ENCODE measurements around the gene MEIOB. TPM values are rescaled to one million over a fixed set of nuclear protein-coding genes. Genes with fewer than 3 reads are reported as not detected.

The MEIOB gene
- total RNA-seq, 1 experiment from 2014 or later = 1.4 TPM

- Mint-ChIP-seq H3K27ac (no peak overlapping the region), H3K4me1 (no peaks in the 10 kb centered on the region), H3K4me3 (no peak overlapping the region), H3K27me3 (ENCODE audit: low read depth) (no peaks in the 10 kb centered on the region), H3K36me3 (peaks cover 5% of the 10 kb centered on the region), H3K9me3 (no peaks in the 10 kb centered on the region)
- no peak for ATAC-seq
- TF ChIP-seq E2F4 (CRISPR knock-in tag; IDR thresholded peaks at IDR 0.05; ENCODE audit: borderline replicate concordance, low read depth) = no peak
- TF ChIP-seq TEAD4 (CRISPR knock-in tag; IDR thresholded peaks at IDR 0.05) = no peak
- TF ChIP-seq ZNF532 (CRISPR knock-in tag; IDR thresholded peaks at IDR 0.05; ENCODE audit: borderline replicate concordance) = no peak
- TF ChIP-seq TP53 (CRISPR knock-in tag; IDR thresholded peaks at IDR 0.05) = no peak
- TF ChIP-seq ZNF232 (CRISPR knock-in tag; IDR thresholded peaks at IDR 0.05) = no peak
- no peak for TF ChIP-seq ZNF416 (CRISPR knock-in tag; IDR thresholded peaks at IDR 0.05)
- no peak for TF ChIP-seq KAT7 (CRISPR knock-in tag; IDR thresholded peaks at IDR 0.05; ENCODE audit: borderline replicate concordance)
- TF ChIP-seq TEAD1 (CRISPR knock-in tag; IDR thresholded peaks at IDR 0.05) = no peak
- no peak for TF ChIP-seq ZNF281 (CRISPR knock-in tag; IDR thresholded peaks at IDR 0.05)
- TF ChIP-seq EMX1 (CRISPR knock-in tag; IDR thresholded peaks at IDR 0.05) = no peak
- no peak for TF ChIP-seq FOXP4 (CRISPR knock-in tag; IDR thresholded peaks at IDR 0.05)
- TF ChIP-seq ATF2 (CRISPR knock-in tag; IDR thresholded peaks at IDR 0.05; ENCODE audit: borderline replicate concordance, low read depth) = no peak
- TF ChIP-seq NFE2L1 (CRISPR knock-in tag; IDR thresholded peaks at IDR 0.05) = no peak
- TF ChIP-seq NR2C2 (CRISPR knock-in tag; IDR thresholded peaks at IDR 0.05) = no peak
- TF ChIP-seq ZSCAN18 (CRISPR knock-in tag; IDR thresholded peaks at IDR 0.05) = no peak
- no peak for TF ChIP-seq RELA (CRISPR knock-in tag; IDR thresholded peaks at IDR 0.05; ENCODE audit: borderline replicate concordance)
- no peak for TF ChIP-seq GRHL2 (CRISPR knock-in tag; IDR thresholded peaks at IDR 0.05; ENCODE audit: insufficient replicate concordance, severe bottlenecking)
- no peak for DNase-seq (ENCODE audit: low spot score)
- ChIA-PET CTCF (no interaction called here), POLR2A (no interaction called here)
Measured at GRCh38 chr16:1787056-1787321, 85.0 kb downstream of the MEIOB start.
